Superior temporal gyrus (tissue), 1 donor: Measurements from ENCODE around the gene ADARB1.
"Not testable (repeated sequence)": the region's sequence is repeated elsewhere in the genome, so short reads cannot be mapped to it uniquely, and the experiment has no call there.

Experiments
- DNase-seq: peaks from one replicate; pipeline ENCODE4 v3.0.0-alpha.2; 2016; ENCODE audit errors: extremely low spot score

ADARB1 gene

GRCh38 chr21:45136500-45136899 is 62.1 kb downstream of the ADARB1 start:
- DNase-seq = no peak

GRCh38 chr21:45136927-45137611 is 62.7 kb downstream of the ADARB1 start:
- peak; percentile 90 for DNase-seq

GRCh38 chr21:45137612-45137937 is 63.2 kb downstream of the ADARB1 start:
- no peak for DNase-seq

- peak; percentile 67 for DNase-seq
These were observed 64.0 kb downstream of the ADARB1 start for GRCh38 chr21:45138199-45139002.

GRCh38 chr21:45139003-45139360 is 64.6 kb downstream of the ADARB1 start:
- DNase-seq = not testable (repeated sequence)

DNA sequence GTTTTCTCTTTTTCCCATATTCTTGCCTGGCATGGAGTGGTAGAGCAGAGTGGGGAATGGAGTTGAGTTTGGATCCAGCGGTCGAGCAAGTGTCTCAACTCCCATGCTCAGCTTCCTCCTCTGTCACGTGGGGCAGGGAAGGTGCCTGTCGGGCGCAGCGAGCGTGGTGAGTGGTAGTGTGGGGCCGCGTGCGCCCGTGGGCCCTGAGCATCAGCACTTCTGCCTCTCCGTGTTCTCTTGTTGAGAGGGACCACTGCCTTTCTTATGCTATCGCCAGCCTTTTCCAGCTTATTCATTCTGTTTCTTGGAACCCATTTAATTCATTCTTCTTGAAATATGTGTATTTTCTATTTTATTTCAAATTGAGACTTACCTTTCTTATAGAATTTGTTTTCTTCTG is 65.1 kb downstream of the ADARB1 start:
- DNase-seq = no peak

- DNase-seq = peak; percentile 80
These were observed 66.1 kb downstream of the ADARB1 start for GRCh38 chr21:45140346-45140940.

DNA sequence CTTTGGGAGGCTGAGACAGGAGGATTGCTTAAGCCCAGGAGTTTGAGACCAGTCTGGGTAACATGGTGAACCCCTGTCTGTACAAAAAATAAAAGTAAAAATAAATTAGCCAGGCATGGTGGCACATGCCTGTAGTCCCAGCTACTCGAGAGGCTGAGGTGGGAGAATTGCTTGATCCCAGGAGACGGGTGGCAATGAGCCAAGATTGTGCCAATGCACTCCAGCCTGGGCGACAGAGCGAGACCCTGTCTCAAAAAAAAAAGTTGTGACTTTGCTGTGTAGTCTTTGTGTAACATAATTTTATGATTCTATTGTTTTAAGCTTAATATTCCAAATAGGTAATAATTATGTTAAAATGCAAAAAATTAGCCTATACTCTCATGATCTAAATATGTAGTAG is 66.6 kb downstream of the ADARB1 start:
- not testable (repeated sequence) for DNase-seq

DNA sequence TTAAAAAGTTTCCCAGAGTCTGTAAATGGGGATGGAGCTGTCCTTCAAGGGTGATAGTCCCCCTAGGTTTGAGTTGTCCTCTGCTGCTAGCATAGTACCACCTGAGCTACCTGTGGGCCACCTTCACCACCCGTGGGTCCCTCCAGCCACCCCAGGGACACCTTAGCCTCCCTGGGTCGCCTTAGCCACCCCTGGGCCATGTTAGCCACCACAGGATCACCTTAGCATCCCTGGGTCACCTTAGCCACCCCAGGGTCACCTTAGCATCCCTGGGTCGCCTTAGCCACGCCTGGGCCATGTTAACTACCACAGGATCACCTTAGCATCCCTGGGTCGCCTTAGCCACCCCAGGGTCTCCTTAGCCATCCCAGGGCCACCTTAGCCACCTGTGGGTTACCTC is 67.1 kb downstream of the ADARB1 start:
- DNase-seq = no peak

DNA sequence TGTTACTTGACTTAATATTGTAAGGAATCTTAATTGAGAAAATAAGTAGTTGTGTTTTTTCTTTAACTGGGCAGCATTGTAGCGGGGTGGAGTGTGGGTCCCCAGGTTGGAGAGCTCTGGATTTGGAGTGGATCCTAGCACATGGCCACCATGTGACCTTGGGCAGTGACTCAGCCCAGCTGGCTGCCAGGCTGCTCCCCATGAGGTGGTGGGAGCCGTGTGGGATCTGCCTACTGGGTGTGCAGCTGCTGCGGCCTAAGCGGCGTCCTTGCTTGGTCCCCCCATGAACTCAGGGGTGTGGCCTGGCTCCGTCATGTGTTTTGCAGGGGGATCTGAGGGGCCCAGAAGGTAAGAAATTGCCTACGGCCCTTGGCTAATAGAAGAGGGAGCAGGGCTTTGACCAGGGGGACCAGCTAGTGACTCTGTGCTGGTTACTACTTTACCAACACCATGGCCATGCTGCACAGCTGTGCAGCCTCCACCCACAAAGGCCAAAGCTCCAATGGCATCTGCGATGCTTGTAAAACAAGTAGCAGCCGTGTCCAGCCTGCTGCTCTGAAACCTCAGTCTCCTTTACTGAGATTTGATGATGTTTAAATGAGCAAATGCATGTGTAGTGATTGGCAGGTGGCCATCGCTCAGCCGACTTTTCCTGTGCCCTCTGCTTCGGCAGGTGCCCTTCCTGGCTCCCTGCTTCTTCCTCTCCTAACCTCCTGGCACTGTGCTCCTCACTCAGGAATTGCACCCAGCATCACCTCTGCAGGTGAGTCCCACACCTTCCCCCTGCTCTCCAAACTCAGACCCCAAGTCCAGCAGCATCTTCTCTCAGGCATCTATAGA is 68.3 kb downstream of the ADARB1 start:
- no peak for DNase-seq

GRCh38 chr21:45143855-45144254 is 69.5 kb downstream of the ADARB1 start:
- DNase-seq = no peak

- no peak for DNase-seq
These were observed 70.8 kb downstream of the ADARB1 start for GRCh38 chr21:45145146-45145545.

DNA sequence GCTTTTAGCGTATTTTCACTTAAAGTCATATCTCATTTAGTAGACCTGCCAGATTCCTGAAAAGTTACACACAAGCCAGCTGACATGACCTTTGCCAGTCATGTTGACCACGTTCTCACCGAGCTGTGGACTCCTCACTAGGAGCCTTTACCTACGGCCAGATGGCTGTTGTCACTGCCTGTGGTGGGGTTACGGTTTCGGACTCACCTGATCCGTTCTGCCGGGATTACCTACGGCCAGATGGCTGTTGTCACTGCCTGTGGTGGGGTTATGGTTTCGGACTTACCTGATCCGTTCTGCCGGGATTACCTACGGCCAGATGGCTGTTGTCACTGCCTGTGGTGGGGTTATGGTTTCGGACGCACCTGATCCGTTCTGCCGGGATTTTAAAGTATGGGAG is 71.5 kb downstream of the ADARB1 start:
- DNase-seq = not testable (repeated sequence)

DNA sequence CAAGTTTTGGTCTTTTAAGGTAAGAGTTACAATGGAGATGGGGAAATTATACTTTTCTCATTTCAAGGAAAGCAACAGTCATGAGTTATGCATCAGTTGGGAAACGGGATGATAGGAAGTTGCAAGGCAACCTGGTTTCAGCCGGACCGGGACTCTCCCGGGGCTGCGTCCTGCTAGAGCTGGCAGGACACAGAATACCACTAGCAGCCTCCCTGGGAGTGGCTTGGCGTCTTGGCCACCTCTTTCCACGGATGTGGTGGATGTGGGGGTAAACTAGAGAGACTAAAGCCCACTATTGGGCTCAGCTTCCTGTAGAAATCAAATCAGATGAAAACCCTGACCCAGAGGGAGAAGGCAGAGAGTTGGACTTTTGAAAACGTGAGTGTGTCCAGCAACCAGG is 71.9 kb downstream of the ADARB1 start:
- DNase-seq = no peak

GRCh38 chr21:45146801-45147200 is 72.4 kb downstream of the ADARB1 start:
- no peak for DNase-seq

DNA sequence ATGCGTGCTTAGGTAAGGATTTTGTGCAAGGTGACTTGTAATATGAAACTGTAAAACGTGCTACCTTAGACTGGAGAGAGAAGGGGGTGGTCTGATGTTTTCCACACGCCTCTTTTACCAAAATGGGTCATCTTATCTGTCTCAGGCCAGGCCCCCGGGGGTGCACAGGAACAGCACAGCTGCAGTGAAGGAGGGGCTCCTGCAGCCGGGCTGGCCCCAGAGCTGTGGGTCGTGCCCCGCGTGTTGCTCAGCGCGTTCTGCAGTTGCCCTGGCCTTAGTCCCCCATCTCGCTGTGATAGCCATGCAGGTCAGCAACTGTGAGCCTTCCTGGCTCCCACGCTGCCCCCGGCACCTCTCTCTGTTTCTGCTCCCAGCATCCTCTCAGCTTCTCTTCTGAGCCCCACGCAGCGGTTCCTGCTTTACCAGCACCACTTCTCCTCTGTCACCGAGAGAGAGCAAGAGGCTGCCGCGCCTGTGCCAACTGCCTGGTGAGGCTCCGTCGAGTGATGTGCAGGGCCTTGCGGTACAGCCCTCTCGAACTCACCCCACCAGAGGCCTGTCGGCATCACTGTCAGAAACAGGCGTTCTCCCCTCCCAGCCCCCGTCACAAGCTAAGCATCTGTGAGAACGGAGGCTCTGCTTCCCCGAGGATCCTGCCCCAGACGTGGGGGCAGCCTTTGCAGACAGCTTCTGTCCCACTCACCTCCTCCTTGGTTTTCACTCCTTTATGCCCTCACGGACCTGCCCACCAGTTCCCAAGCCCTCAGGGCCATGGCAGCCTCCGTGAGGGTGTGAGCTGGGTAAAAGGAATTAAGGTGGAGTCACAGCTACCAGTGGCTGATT is 73.3 kb downstream of the ADARB1 start:
- no peak for DNase-seq

GRCh38 chr21:45148316-45148990 is 74.1 kb downstream of the ADARB1 start:
- no peak for DNase-seq

DNA sequence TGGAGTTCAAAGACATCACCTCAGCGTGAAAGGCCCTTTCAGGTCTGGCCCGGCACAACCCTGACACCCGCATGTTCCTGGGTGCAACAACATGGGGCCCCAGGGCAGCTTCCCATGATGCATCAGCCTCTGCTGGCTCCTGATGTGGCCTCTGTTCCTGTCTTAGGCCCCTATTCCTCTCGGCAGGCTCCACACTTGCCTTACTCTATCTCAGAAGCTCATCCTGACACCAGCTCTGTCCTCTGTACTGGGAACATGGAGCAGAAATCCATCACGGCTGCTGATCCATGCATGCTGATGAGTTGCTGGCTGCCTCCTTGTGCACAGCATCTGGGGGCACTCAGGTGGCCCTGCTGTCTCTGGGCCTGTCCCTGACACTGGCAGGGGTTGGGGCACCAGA is 74.6 kb downstream of the ADARB1 start:
- no peak for DNase-seq

DNA sequence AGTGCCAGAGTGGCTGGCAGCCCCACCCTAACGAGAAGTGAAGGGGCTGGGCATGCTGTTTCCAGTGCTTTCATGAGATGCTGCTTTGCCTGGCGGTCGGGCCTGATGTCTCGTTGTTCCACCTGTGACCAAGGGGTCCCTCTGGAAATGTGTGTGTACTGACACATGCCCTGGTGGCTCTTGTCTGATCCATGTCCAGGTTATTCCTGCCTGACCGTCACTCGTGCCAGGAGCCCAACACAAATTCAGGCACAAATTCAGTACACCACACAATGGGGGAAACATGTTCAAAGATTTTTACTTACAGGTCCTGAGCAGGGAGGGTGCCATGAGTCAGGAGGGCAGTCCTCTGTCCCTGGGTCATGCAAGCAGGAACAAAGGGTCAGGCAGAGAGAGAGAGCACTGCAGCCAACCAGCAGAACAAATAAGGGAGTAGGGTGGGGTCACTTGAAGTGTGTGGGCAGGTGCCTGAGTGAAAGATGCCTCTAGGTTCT is 76.3 kb downstream of the ADARB1 start:
- no peak for DNase-seq

- no peak for DNase-seq
These were observed 77.2 kb downstream of the ADARB1 start for GRCh38 chr21:45151445-45152160.
